Right forelimb (tissue), 1 donor: ENCODE data around the gene PCDHGA8.

Source experiments
- DNase-seq: peaks from one replicate; pipeline ENCODE4 v3.0.0-alpha.2; 2018

The PCDHGA8 gene

GRCh38 chr5:141437221-141437620 lies 44.8 kb downstream of the PCDHGA8 start:
- DNase-seq: no peak

GRCh38 chr5:141439411-141440141 lies 47.1 kb downstream of the PCDHGA8 start:
- no peak for DNase-seq

GRCh38 chr5:141440341-141440740 lies 47.9 kb downstream of the PCDHGA8 start:
- DNase-seq: no peak

GRCh38 chr5:141441571-141442170 lies 49.2 kb downstream of the PCDHGA8 start:
- DNase-seq: no peak
